Right lobe of liver (tissue), 6 donors: Measurements from ENCODE around the gene XCR1. TPM values are rescaled to one million over a fixed set of nuclear protein-coding genes. Genes with fewer than 3 reads are reported as not detected.

Experiments used
- ATAC-seq, 4 donors: fragments of 200-7000 bp; cut with Tn5 transposase; one replicate each; pipeline ENCODE4 v1.9.1; 2020; ENCODE audit warnings: mild to moderate bottlenecking in 4 of 4, moderate library complexity in 4 of 4
- DNase-seq, 3 donors: peaks; one replicate each; pipeline ENCODE4 v3.0.0-alpha.2; 2020
- H3K27ac ChIP-seq, 3 donors: fragments of 200-600 bp; one replicate each; pipeline ENCODE4 v1.8.0; 2022
- H3K27me3 ChIP-seq, 2 donors: fragments of 200-600 bp; one replicate each; pipeline ENCODE4 v1.8.0; 2022
- H3K36me3 ChIP-seq, 4 donors: fragments of 200-600 bp; sonication (generic) in 1 of 4; one replicate each; pipeline versions ENCODE4 v1.5.1 to v1.8.0; 2017 to 2022; ENCODE audit warnings: control low read depth in 1 of 4
- H3K4me1 ChIP-seq, 4 donors: fragments of 200-600 bp; sonication (generic) in 1 of 4; one replicate each; pipeline versions ENCODE4 v1.5.1 to v1.8.0; 2017 to 2022; ENCODE audit warnings: control low read depth in 1 of 4
- H3K4me3 ChIP-seq, 3 donors: fragments of 200-600 bp; one replicate each; pipeline ENCODE4 v1.8.0; 2022
- H3K9me3 ChIP-seq, 4 donors: fragments of 200-600 bp; sonication (generic) in 1 of 4; one replicate each; pipeline versions ENCODE4 v1.5.1 to v1.8.0; 2017 to 2022; ENCODE audit warnings: control low read depth in 1 of 4
- POLR2A ChIP-seq: fragments of 450-650 bp; IDR thresholded peaks from one replicate; pipeline ENCODE4 v1.6.1; 2017; ENCODE audit warnings: antibody characterized with exemption, mild to moderate bottlenecking
- WGBS: methylation state at CpG from one replicate; pipeline ENCODE4 v1.1.6; 2018; ENCODE audit warnings: low coverage, low lambda C conversion rate; ENCODE audit not compliant: insufficient coverage; ENCODE audit errors: missing lambda C conversion rate; 5-methylcytosine and 5-hydroxymethylcytosine counted together
- intact Hi-C, 2 donors: fragments of 100-400 bp; cut with DNase I; formaldehyde crosslinking; loops; one replicate each; pipeline versions ENCODE4 v1.11.2 to v1.14.1; 2022
- total RNA-seq, 6 experiments: library from RNA; depleted of rRNA in 2 of 6; stranded (reverse); fragments of >200 nt in 2 of 6; fragmentation: NEBNext Ultra II Directional in 3 of 6; extraction: Animal tissue kit (Norgen Biotek cat#: 25700) in 3 of 6; gene quantifications; one replicate each; pipeline versions ENCODE4 v1.1.0 to v1.2.4, GENCODE V29; 2016 to 2023
- TF ChIP-seq, protein P1 (sequence below), 4 donors: fragments of 200-600 bp in 3 of 4; fragments of 450-650 bp in 1 of 4; IDR thresholded peaks; one replicate each; pipeline versions ENCODE4 v1.5.1 to v1.8.0; 2016 to 2022; ENCODE audit warnings: antibody characterized with exemption in 4 of 4, mild to moderate bottlenecking in 2 of 4
- donor health status: DM: no; HTN: yes; CAD: no.
- donor health status: DM: no; HTN: no; CAD: no.
- donor health status: DM: no; HTN: no; CAD: no.
- donor health status: DM: no; HTN: yes; CAD: no.
- donor health status: DM: no; HTN: yes; CAD: no.

Gene XCR1
- total RNA-seq, 6 experiments from 2014 or later: 0.02 to 0.06 (median 0.04) TPM; not detected in 3

DNA sequence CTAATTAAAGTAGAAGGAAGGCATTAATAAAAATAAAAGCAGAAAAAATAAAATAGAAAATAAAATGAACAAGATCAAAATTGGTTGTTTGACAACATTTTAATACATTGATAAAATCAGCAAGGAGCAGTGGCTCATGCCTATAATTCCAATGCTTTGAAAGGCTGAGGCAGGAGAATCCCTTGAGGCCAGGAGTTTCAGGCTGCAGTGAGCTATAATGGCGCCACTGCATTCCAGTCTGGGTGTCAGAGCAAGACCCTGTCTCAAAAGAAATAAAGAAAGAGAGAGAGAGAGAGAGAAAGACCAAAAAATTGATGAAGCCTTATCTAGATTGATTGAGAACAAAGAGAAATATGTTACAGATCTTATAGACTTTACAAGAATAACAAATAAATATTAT is 2.1 kb downstream of the XCR1 start:
- ATAC-seq (no peak), DNase-seq (no peak)
- Histone ChIP-seq H3K36me3 (no peaks in the 10 kb centered on the region), H3K4me3 (no peak overlapping the region), H3K27ac (no peak overlapping the region), H3K4me1 (no peaks in the 10 kb centered on the region), H3K27me3 (no peaks in the 10 kb centered on the region), H3K9me3 (peaks cover 0 to 5% (median 2%) of the 10 kb centered on the region in 4 donors)
- no peak for TF ChIP-seq POLR2A
- TF ChIP-seq, protein P1, sequence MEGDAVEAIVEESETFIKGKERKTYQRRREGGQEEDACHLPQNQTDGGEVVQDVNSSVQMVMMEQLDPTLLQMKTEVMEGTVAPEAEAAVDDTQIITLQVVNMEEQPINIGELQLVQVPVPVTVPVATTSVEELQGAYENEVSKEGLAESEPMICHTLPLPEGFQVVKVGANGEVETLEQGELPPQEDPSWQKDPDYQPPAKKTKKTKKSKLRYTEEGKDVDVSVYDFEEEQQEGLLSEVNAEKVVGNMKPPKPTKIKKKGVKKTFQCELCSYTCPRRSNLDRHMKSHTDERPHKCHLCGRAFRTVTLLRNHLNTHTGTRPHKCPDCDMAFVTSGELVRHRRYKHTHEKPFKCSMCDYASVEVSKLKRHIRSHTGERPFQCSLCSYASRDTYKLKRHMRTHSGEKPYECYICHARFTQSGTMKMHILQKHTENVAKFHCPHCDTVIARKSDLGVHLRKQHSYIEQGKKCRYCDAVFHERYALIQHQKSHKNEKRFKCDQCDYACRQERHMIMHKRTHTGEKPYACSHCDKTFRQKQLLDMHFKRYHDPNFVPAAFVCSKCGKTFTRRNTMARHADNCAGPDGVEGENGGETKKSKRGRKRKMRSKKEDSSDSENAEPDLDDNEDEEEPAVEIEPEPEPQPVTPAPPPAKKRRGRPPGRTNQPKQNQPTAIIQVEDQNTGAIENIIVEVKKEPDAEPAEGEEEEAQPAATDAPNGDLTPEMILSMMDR (IDR thresholded peaks at IDR 0.05): no peak
- WGBS: no CpG with 5 or more reads among the region's 1 CpG
- intact Hi-C loops: no loop called here

- H3K9me3 ChIP-seq: peaks cover 0 to 5% (median 2%) of the 10 kb centered on the region in 4 donors
- 24% methylated on average over 3 of the region's 3 CpGs for WGBS
- intact Hi-C loops: no loop called here
- no peaks in the 10 kb centered on the region for H3K36me3 ChIP-seq
- no peaks in the 10 kb centered on the region for H3K27me3 ChIP-seq
- no peak overlapping the region for H3K4me3 ChIP-seq
- H3K4me1 ChIP-seq: no peaks in the 10 kb centered on the region
- TF ChIP-seq, protein P1 (IDR thresholded peaks at IDR 0.05): no peak
- TF ChIP-seq POLR2A: no peak
- DNase-seq (no peak), ATAC-seq (no peak)
- H3K27ac ChIP-seq: no peak overlapping the region
Measured at GRCh38 chr3:46024131-46024530, 3.2 kb downstream of the XCR1 start.

- Histone ChIP-seq H3K36me3 (no peaks in the 10 kb centered on the region), H3K4me3 (no peak overlapping the region), H3K9me3 (peaks cover 0 to 5% (median 2%) of the 10 kb centered on the region in 4 donors), H3K27ac (no peak overlapping the region), H3K4me1 (no peaks in the 10 kb centered on the region), H3K27me3 (no peaks in the 10 kb centered on the region)
- intact Hi-C loops: no loop called here
- ATAC-seq: no peak
- no peak for DNase-seq
- TF ChIP-seq, protein P1 (IDR thresholded peaks at IDR 0.05): no peak
- no peak for TF ChIP-seq POLR2A
- WGBS: 90% methylated on average over 29 of the region's 34 CpGs
Measured at GRCh38 chr3:46022909-46023785, 4.1 kb downstream of the XCR1 start.

GRCh38 chr3:46021516-46021915 is 5.8 kb downstream of the XCR1 start:
- no peak for ATAC-seq

More at GRCh38 chr3:46021516-46021915, 5.8 kb downstream of the XCR1 start:
- H3K9me3 ChIP-seq: no peaks in the 10 kb centered on the region
- DNase-seq: no peak
- H3K27me3 ChIP-seq: no peaks in the 10 kb centered on the region
- TF ChIP-seq POLR2A: no peak
- TF ChIP-seq, protein P1 (IDR thresholded peaks at IDR 0.05): no peak
- no peaks in the 10 kb centered on the region for H3K4me1 ChIP-seq
- no peak overlapping the region for H3K27ac ChIP-seq
- intact Hi-C loops: no loop called here
- H3K36me3 ChIP-seq: no peaks in the 10 kb centered on the region
- 100% methylated on average over 3 of the region's 8 CpGs for WGBS
- no peak overlapping the region for H3K4me3 ChIP-seq
